HG03342 (cell line): ENCODE measurements around the gene EVA1C.
"Not testable (repeated sequence)": the region's sequence is repeated elsewhere in the genome, so short reads cannot be mapped to it uniquely, and the experiment has no call there.

Source experiments
- ATAC-seq: cut with Tn5 transposase; IDR thresholded peaks from one replicate; pipeline ENCODE4 v1.9.1; 2021; ENCODE audit warnings: mild to moderate bottlenecking, moderate library complexity; ENCODE audit not compliant: unreplicated experiment

Gene EVA1C

DNA sequence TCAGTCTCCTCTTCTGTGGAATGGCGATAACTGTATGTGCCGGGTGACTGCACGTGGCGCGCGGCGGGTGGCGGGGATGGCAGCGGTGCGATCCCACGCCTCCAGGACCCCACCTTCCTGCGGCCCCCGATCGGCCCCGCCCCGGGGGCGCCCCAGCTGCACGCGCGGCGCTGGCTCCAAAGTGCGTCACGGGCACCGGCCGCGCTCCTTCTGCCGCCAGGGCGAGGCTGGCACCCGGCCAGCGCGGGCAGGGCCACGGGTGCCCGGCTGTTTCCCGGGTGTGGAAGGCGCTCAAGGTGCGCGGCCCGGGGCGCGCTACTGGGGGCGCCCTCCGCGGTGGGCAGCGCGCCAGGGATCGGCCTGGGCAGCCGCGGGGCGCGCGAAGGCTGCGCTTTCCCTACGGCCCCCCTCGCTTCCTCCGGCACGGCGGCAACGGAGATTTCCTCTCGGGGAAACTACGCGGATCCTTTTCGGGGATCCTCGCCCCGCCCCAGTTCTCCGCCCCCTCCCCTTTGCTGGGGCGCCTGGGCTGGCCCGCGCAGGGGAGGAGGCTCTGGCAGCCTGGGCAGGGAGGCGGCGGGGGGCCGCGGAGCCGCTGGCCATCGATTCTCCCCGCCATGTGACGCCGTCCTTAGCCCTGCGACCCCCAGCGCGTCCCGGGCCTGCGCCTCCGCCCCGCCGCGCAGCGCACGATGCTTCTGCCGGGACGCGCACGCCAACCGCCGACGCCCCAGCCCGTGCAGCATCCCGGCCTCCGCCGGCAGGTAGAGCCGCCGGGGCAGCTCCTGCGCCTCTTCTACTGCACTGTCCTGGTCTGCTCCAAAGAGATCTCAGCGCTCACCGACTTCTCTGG, at the start of gene EVA1C:
TSS of gene EVA1C (plus strand) at position 545 of the 853 bp plus-strand sequence. CDS start at position 693, 148 bp downstream.
- ATAC-seq = no peak

DNA sequence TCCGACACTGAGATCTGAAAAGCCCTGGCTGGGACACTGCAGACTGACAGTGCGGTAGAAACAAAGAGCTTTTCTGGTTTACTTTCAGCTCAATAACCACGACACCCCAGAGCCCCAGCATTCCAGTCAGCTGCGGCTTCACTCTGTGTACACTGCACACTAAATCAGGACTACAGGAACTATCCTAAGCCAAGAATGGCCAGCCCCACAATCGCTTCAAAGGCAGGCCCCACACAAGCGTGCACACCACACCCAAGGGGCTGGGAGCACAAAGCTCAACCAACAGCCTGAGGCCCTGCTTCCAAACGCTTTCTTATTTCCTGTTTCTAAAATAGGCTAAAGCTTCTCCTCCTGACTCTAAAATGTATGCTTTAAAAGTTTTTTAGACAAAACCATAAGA, 48.1 kb upstream of the EVA1C start:
- ATAC-seq = no peak

- ATAC-seq = no peak
Measured at GRCh38 chr21:32364796-32365195, 47.7 kb upstream of the EVA1C start.

- no peak for ATAC-seq
Measured at GRCh38 chr21:32366191-32366590, 46.3 kb upstream of the EVA1C start.

DNA sequence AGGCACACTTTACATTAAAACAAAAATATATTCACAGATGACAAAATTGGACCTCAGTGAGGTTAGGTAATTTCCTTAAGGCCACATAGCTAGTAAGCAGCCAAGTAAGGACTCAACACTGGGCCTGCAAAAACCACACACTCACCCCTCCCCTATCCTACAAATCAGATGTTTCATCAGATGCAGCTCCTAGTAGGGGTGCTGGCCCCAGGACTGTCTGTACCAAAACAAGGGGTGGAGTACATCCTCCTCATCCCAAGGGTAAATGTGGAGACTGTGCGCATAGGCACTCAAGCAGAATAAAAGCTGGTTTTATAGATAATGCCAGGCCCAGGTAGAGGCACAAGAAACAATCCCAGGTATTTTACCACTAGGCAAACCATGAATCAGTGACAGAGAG, 45.3 kb upstream of the EVA1C start:
- no peak for ATAC-seq

- ATAC-seq = no peak
Measured at GRCh38 chr21:32368386-32368785, 44.1 kb upstream of the EVA1C start.

DNA sequence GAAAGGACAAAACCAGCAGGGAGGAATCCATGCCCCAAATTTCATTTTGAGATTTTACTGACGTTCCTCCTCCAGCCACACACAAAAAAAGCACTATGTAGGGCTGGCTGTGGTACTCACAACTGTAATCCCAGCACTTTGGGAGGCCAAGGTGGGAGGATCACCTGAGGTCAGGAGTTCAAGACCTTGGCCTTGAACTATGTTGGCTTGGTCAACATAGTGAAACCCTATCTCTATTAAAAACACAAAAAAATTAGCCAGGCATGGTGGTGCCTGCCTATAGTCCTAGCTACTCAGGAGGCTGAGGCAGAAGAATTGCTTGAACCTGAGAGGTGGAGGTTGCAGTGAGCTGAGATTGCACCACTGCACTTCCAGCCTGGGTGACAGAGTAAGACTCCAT, 43.5 kb upstream of the EVA1C start:
- ATAC-seq = not testable (repeated sequence)

GRCh38 chr21:32370998-32371766, 41.3 kb upstream of the EVA1C start:
- ATAC-seq = no peak

- no peak for ATAC-seq
Measured at GRCh38 chr21:32371913-32372314, 40.6 kb upstream of the EVA1C start.

DNA sequence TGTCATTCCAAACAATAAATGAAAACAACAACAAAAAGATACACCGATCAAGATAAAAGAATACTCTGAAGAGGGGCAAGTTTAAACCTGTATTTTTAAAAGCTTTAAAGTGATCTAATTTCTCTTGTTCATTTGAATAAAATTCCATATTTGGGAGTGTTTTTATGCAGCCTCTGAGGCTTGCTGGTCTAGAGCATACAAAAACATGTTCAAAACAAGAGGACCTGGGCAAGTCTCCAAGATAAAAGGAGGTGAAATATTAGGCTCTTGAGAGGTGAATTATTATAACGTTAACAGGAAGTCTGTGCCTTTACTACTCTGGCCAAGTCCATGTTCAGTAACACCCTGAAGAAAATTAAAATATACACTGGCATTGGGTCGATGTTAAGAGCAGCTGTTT, 39.8 kb upstream of the EVA1C start:
- ATAC-seq = no peak

GRCh38 chr21:32377506-32377905, 35.0 kb upstream of the EVA1C start:
- ATAC-seq = no peak

DNA sequence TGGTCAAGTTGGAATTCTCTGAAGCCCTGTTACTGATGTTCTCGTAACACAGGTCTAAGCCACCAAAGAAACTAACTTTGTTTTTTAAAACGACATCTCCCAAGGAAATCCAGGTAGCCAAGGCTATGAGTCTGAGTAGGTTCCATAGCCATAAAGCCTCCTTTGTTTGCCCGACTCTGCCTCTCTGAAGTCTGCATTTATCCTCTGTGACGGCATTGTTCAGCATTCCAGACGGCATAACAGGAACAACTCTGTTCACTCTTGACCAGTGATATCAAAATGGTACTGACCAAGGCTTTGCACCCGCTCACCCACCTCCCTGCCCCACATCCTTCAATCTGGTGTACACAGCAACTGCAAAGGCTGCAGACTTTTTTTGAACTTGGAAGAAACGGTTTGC, 34.5 kb upstream of the EVA1C start:
- no peak for ATAC-seq

DNA sequence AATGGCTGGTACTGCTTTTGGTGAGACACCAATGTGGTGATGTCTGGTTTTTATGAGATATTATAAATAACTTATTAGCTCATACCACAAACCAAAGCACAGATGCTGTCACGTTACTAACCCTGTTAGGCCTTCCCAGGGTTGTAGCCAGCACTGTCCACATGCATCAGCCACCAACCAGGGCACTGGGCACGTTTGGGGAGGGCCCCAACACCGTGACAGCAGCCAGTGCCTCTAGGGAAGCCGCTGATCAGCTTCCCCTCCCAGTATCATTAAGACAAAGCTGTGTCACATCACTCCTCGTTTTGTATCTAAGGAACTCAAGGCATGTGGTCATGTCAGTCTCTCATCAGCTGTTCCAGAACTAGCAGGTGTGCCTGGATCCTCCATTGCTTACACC, 33.5 kb upstream of the EVA1C start:
- no peak for ATAC-seq

DNA sequence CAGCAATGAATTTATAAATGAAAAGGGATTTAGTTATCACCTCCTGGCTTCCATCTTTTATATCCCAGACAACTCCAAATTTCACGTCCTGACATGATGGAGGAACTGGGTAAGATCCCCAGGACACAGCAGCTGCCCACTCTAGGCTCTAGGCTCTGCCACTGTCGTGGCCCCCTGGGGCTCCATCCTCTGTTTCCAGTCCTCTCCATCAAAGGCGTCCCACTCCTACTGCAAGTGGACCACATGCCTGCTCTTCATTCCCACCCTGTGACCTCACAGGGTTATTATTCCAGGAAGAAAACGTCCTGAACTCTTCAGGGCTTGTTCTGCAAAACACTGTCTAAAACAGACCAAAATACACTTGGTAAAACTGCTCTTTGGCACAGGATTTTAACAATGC, 31.6 kb upstream of the EVA1C start:
- no peak for ATAC-seq

- no peak for ATAC-seq
Measured at GRCh38 chr21:32381571-32381970, 30.9 kb upstream of the EVA1C start.

DNA sequence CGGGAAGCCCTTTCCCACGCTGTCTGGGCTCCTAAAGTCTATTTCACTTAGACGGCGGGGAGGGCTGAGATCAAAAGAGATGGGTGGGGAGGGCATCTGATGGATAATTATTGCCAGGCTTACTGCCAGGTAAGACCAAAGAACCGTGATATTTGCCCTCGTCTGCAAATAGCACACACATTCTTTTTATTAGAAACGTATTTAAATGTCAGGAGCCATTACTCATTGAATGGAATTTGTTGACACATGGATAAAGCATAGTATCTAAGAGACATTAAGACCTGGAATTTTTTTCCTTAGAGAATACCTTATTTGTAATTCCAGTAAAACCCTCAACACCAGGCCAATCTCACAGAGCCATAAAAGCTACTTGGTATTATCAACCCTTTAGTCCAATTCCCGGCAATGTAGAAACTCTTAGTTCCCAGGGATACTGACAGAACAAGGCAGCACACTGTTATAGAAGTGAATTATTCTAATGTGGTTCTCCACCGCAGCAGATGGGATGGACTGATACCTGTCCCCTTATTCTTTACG, 30.3 kb upstream of the EVA1C start:
- no peak for ATAC-seq

DNA sequence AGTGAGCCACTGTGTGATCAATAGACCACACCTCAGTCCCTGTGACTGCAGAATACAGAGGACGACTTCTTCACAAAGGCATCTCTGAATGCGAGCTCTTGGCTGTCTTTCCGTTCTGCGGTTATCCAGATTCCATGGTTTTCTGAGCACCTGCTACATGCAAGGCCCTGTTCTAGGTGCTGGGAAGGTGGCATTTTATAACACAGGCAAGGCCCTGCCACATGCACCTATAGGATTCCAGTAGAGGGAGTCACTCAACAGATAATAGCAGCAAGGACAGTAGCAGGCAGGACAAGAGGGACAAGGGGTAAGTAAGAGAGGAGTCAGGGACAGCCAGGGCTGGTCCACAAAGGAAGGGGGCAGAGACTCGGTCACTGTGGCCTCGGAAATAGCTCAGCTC, 28.7 kb upstream of the EVA1C start:
- ATAC-seq = no peak

DNA sequence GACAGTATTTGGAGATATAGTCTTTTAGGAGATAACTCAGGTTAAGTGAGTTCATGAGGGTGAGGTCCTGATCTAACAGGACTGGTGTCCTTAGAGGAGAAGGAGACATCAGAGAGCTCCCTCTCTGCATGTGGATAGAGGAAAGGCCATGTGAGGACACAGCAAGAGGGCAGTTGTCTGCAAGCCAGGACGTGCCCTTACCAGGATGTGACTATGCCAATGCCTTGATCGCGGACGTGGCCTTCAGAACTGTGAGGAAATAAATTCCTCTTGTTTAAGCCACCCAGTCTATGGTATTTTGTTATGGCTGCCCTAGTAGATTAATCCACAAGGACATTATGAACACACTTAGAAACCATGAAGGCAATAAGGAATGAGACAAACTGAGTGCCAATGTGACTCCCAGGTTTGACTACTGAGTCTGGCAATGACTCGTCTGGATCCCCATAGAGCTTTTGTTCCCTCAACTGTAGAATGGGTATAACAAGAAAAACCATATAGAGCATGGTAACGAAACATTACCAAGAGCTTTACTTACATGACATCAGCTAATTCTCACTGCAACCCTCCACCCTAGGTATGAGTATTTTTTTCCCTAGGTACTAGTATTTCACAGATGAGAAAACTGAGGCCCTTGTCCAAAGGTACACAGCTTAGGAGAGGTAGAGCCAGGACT, 26.2 kb upstream of the EVA1C start:
- ATAC-seq = no peak

DNA sequence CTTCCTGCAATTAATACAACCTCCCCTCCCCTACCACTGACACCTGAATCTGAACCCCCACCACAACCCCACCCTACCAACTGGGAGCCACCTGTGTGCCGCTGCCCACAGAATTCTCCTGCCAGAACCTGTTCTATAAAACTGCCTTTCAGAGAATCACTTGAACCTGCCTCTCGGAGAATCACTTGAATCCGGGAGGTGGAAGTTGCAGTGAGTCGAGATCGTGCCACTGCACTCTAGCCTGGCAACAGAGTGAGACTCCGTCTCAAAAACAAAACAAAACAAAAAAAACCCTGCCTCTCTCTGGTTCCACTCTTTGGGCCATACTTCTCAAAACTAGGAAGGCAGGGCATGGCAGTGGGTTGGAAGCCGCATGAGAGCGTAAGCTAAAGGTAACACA, 25.4 kb upstream of the EVA1C start:
- ATAC-seq = no peak

DNA sequence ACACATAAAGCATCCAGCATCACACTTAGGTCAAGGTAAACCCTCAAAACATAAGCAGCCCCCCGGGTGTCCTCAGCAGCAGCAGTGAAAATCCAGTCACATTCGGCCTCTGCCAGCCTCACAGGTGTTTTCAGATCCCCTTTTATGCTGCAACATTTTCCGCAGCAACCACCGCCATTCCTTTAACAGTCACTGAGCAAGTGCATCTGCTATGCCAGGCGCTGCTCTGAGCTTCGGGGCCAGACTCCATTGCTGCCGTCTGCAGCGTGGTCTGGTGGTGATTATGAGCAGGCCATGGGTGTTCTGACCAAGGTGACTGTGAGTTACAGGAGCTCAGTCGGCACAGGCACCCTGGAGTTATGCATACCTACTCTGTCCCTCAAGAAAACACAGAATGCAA, 24.2 kb upstream of the EVA1C start:
- no peak for ATAC-seq

- no peak for ATAC-seq
Measured at GRCh38 chr21:32389337-32390015, 23.0 kb upstream of the EVA1C start.
